Neural cell (in vitro differentiated cells): Measurements from ENCODE around the gene CAMK2G.

ENCODE experiments used
- CTCF ChIP-seq: fragments of 450-650 bp; IDR thresholded peaks from 2 replicates; pipeline ENCODE4 v1.5.1; 2014; ENCODE audit warnings: antibody characterized with exemption, mild to moderate bottlenecking, moderate library complexity; ENCODE audit not compliant: poor library complexity, severe bottlenecking
- EZH2 ChIP-seq: fragments of 200-600, 300-800 bp; shearing (Covaris generic), sonication (generic); IDR thresholded peaks from 2 replicates; pipeline ENCODE4 v1.6.1; 2014; ENCODE audit warnings: antibody characterized with exemption, low read length, borderline replicate concordance, mild to moderate bottlenecking; ENCODE audit not compliant: insufficient read depth, poor library complexity, severe bottlenecking

- TF ChIP-seq CTCF: no peak
- no peak for TF ChIP-seq EZH2
Observed at GRCh38 chr10:73791871-73792400, 82.4 kb downstream of the CAMK2G start.
